H9 (cell line): ENCODE data around the gene MLLT11. TPM values are rescaled to one million over a fixed set of nuclear protein-coding genes. Genes with fewer than 3 reads are reported as not detected.
A peak's percentile ranks its signal among the peaks of the same experiment; 100 is the strongest.

Source experiments
- DNase-seq: peaks from one replicate; pipeline ENCODE4 v3.0.0-alpha.2; 2017
- H2AFZ ChIP-seq: one replicate; pipeline ENCODE4 v1.6.1; 2013; ENCODE audit warnings: mild to moderate bottlenecking, low read length, control low read depth, moderate library complexity
- H2AK5ac ChIP-seq: 2 replicates; pipeline ENCODE4 v1.6.1; 2013; ENCODE audit warnings: low read length, control low read depth, mixed read lengths; ENCODE audit not compliant: insufficient read length
- H2BK120ac ChIP-seq: one replicate; pipeline ENCODE4 v1.6.1; 2013; ENCODE audit warnings: low read depth, mild to moderate bottlenecking, low read length, control low read depth, inconsistent platforms; ENCODE audit not compliant: poor library complexity, severe bottlenecking
- H2BK12ac ChIP-seq: 2 replicates; pipeline ENCODE4 v1.6.1; 2013; ENCODE audit warnings: low read length, control low read depth, mixed read lengths, low read depth; ENCODE audit not compliant: insufficient read length
- H2BK15ac ChIP-seq: 2 replicates; pipeline ENCODE4 v1.6.1; 2013; ENCODE audit warnings: low read depth, low read length, control low read depth
- H2BK20ac ChIP-seq: one replicate; pipeline ENCODE4 v1.6.1; 2013; ENCODE audit warnings: low read depth, mild to moderate bottlenecking, low read length, control low read depth, inconsistent platforms; ENCODE audit not compliant: poor library complexity, severe bottlenecking
- H2BK5ac ChIP-seq: 2 replicates; pipeline ENCODE4 v1.6.1; 2013; ENCODE audit warnings: low read length, control low read depth, mixed read lengths; ENCODE audit not compliant: insufficient read length
- H3K14ac ChIP-seq: 2 replicates; pipeline ENCODE4 v1.6.1; 2013; ENCODE audit warnings: low read length, control low read depth; ENCODE audit not compliant: insufficient read depth
- H3K18ac ChIP-seq: 2 replicates; pipeline ENCODE4 v1.6.1; 2013; ENCODE audit warnings: low read depth, mild to moderate bottlenecking, mixed read lengths, low read length, control low read depth; ENCODE audit not compliant: insufficient read length
- H3K23ac ChIP-seq: 2 replicates; pipeline ENCODE4 v1.6.1; 2013; ENCODE audit warnings: low read length, control low read depth, mixed read lengths, low read depth; ENCODE audit not compliant: insufficient read length
- H3K23me2 ChIP-seq: 2 replicates; pipeline ENCODE4 v1.6.1; 2013; ENCODE audit warnings: low read depth, mild to moderate bottlenecking, mixed read lengths, low read length, control low read depth; ENCODE audit not compliant: insufficient read length, poor library complexity, severe bottlenecking
- H3K27ac ChIP-seq: 2 replicates; pipeline ENCODE4 v1.5.1; 2013; ENCODE audit warnings: low read length, control low read depth, mixed read lengths, low read depth; ENCODE audit not compliant: insufficient read length
- H3K27me3 ChIP-seq: 2 replicates; pipeline ENCODE4 v1.6.1; 2013; ENCODE audit warnings: low read length, control low read depth, inconsistent platforms; ENCODE audit not compliant: insufficient read depth
- H3K4ac ChIP-seq: 2 replicates; pipeline ENCODE4 v1.6.1; 2013; ENCODE audit warnings: low read depth, mild to moderate bottlenecking, control low read depth, inconsistent platforms, low read length, moderate library complexity
- H3K4me1 ChIP-seq: 2 replicates; pipeline ENCODE4 v1.6.1; 2013; ENCODE audit warnings: low read length, control low read depth, inconsistent platforms; ENCODE audit not compliant: insufficient read depth
- H3K4me2 ChIP-seq: 2 replicates; pipeline ENCODE4 v1.6.1; 2013; ENCODE audit warnings: low read length, control low read depth, mixed read lengths; ENCODE audit not compliant: insufficient read length, insufficient read depth
- H3K56ac ChIP-seq: 2 replicates; pipeline ENCODE4 v1.6.1; 2013; ENCODE audit warnings: low read depth, mild to moderate bottlenecking, mixed read lengths, low read length, control low read depth; ENCODE audit not compliant: insufficient read length
- H3K79me1 ChIP-seq: 2 replicates; pipeline ENCODE4 v1.6.1; 2013; ENCODE audit warnings: low read depth, mild to moderate bottlenecking, moderate library complexity, low read length, control low read depth, inconsistent platforms; ENCODE audit not compliant: insufficient read depth, poor library complexity, severe bottlenecking
- H3K79me2 ChIP-seq: 2 replicates; pipeline ENCODE4 v1.6.1; 2013; ENCODE audit warnings: low read length, control low read depth, inconsistent platforms; ENCODE audit not compliant: insufficient read depth
- H3K9ac ChIP-seq: 2 replicates; pipeline ENCODE4 v1.6.1; 2013; ENCODE audit warnings: low read length, control low read depth, mixed read lengths; ENCODE audit not compliant: insufficient read length; ENCODE audit errors: extremely low read depth
- H3K9me3 ChIP-seq: one replicate; pipeline ENCODE4 v1.6.1; 2013; ENCODE audit warnings: low read depth, low read length, inconsistent platforms; ENCODE audit not compliant: control insufficient read depth
- H3T11ph ChIP-seq: one replicate; pipeline ENCODE4 v1.6.1; 2013; ENCODE audit warnings: mild to moderate bottlenecking, low read length, control low read depth, inconsistent platforms
- H4K20me1 ChIP-seq: one replicate; pipeline ENCODE4 v1.6.1; 2013; ENCODE audit not compliant: control insufficient read depth, insufficient read length, insufficient read depth
- H4K5ac ChIP-seq: 2 replicates; pipeline ENCODE4 v1.6.1; 2013; ENCODE audit warnings: low read depth, mild to moderate bottlenecking, mixed read lengths, low read length, control low read depth; ENCODE audit not compliant: insufficient read length
- H4K8ac ChIP-seq: replicated peaks from 2 replicates; pipeline ENCODE4 v1.6.1; 2013; ENCODE audit warnings: low read length, control low read depth, mixed read lengths, low read depth; ENCODE audit not compliant: insufficient read length
- H4K91ac ChIP-seq: 2 replicates; pipeline ENCODE4 v1.6.1; 2013; ENCODE audit warnings: low read depth, mild to moderate bottlenecking, moderate library complexity, mixed read lengths, low read length, control low read depth; ENCODE audit not compliant: insufficient read length
- H3K27ac Mint-ChIP-seq, 3 experiments: 2 replicates in 2 of 3; 3 replicates in 1 of 3; pipeline ENCODE4 v1.8.0; 2020 to 2021; ENCODE audit warnings: mixed read lengths in 3 of 3, mild to moderate bottlenecking in 1 of 3, moderate library complexity in 1 of 3
- H3K27me3 Mint-ChIP-seq: 2 replicates; pipeline ENCODE4 v1.8.0; 2021; ENCODE audit warnings: low read depth, mild to moderate bottlenecking, moderate library complexity, mixed read lengths
- H3K36me3 Mint-ChIP-seq, 3 experiments: 2 replicates in 2 of 3; 3 replicates in 1 of 3; pipeline ENCODE4 v1.8.0; 2020 to 2021; ENCODE audit warnings: low read depth in 3 of 3, mixed read lengths in 3 of 3; ENCODE audit not compliant: insufficient read depth in 1 of 3
- H3K4me1 Mint-ChIP-seq, 2 experiments: 2 replicates each; pipeline ENCODE4 v1.8.0; 2020; ENCODE audit warnings: mixed read lengths in 2 of 2
- H3K4me3 Mint-ChIP-seq, 2 experiments: 2 replicates in 1 of 2; 3 replicates in 1 of 2; pipeline ENCODE4 v1.8.0; 2020 to 2021; ENCODE audit warnings: mild to moderate bottlenecking in 2 of 2, mixed read lengths in 2 of 2, moderate library complexity in 1 of 2
- H3K9me3 Mint-ChIP-seq, 2 experiments: 2 replicates in 1 of 2; 3 replicates in 1 of 2; pipeline ENCODE4 v1.8.0; 2020; ENCODE audit warnings: mild to moderate bottlenecking in 2 of 2, mixed read lengths in 2 of 2, moderate library complexity in 1 of 2
- WGBS: extraction: QIAGEN DNeasy Blood & Tissue Kit; methylation state at CpG from one replicate; pipeline ENCODE4 v1.1.7; 2013; ENCODE audit warnings: missing lambda C conversion rate, low lambda C conversion rate, mixed read lengths; ENCODE audit not compliant: insufficient read length; ENCODE audit errors: extremely low coverage; 5-methylcytosine and 5-hydroxymethylcytosine counted together
- total RNA-seq: library from RNA; stranded (reverse); gene quantifications from 2 replicates; pipeline ENCODE4 v1.2.1, GENCODE V29; 2021
- TF ChIP-seq, protein P1 (sequence below): fragments of 200-600 bp; sonication (generic); conservative IDR thresholded peaks from 3 replicates; pipeline ENCODE4 v1.8.0; 2021; ENCODE audit warnings: antibody characterized with exemption, mild to moderate bottlenecking

Gene MLLT11
- total RNA-seq, 1 experiment from 2014 or later, result 13.2 TPM

GRCh38 chr1:151106894-151107293, 46.7 kb downstream of the MLLT11 start:
- no peaks in the 10 kb centered on the region for H3K4me1 Mint-ChIP-seq
- Histone ChIP-seq H2BK15ac (no peak overlapping the region), H2BK20ac (no peak overlapping the region), H3K23ac (no peak overlapping the region), H2AK5ac (no peak overlapping the region), H3K4me2 (no peak overlapping the region), H2BK12ac (no peak overlapping the region), H3K27me3 (no peaks in the 10 kb centered on the region), H3K79me1 (no peaks in the 10 kb centered on the region), H2BK120ac (no peak overlapping the region), H2AFZ (no peak overlapping the region), H3K9me3 (no peaks in the 10 kb centered on the region), H3K79me2 (no peaks in the 10 kb centered on the region), H3K18ac (no peak overlapping the region), H3K23me2 (no peaks in the 10 kb centered on the region), H3K4me1 (no peaks in the 10 kb centered on the region), H3K27ac (no peak overlapping the region), H4K8ac (no peak overlapping the region), H4K91ac (no peak overlapping the region), H3K9ac (no peak overlapping the region), H3K14ac (no peak overlapping the region), H4K5ac (no peak overlapping the region), H2BK5ac (no peak overlapping the region), H4K20me1 (no peaks in the 10 kb centered on the region), H3K56ac (no peak overlapping the region), H3T11ph (no peak overlapping the region), H3K4ac (no peak overlapping the region)
- no peaks in the 10 kb centered on the region for H3K36me3 Mint-ChIP-seq
- DNase-seq, result no peak
- no CpG with 5 or more reads among the region's 2 CpGs for WGBS
- no peak overlapping the region for H3K4me3 Mint-ChIP-seq
- no peaks in the 10 kb centered on the region for H3K9me3 Mint-ChIP-seq
- H3K27me3 Mint-ChIP-seq, result no peaks in the 10 kb centered on the region
- TF ChIP-seq, protein P1, sequence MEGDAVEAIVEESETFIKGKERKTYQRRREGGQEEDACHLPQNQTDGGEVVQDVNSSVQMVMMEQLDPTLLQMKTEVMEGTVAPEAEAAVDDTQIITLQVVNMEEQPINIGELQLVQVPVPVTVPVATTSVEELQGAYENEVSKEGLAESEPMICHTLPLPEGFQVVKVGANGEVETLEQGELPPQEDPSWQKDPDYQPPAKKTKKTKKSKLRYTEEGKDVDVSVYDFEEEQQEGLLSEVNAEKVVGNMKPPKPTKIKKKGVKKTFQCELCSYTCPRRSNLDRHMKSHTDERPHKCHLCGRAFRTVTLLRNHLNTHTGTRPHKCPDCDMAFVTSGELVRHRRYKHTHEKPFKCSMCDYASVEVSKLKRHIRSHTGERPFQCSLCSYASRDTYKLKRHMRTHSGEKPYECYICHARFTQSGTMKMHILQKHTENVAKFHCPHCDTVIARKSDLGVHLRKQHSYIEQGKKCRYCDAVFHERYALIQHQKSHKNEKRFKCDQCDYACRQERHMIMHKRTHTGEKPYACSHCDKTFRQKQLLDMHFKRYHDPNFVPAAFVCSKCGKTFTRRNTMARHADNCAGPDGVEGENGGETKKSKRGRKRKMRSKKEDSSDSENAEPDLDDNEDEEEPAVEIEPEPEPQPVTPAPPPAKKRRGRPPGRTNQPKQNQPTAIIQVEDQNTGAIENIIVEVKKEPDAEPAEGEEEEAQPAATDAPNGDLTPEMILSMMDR, result no peak
- H3K27ac Mint-ChIP-seq, result 0 out of 7 replicates have a peak overlapping the region, but pooled peaks of 1 of the 3 experiments have one; percentile 14
